Left lung (tissue), 10 donors: Measurements from ENCODE around the gene PRKCE. TPM values are rescaled to one million over a fixed set of nuclear protein-coding genes. Genes with fewer than 3 reads are reported as not detected.

Experiments
- ATAC-seq: fragments of 200-7000 bp; cut with Tn5 transposase; one replicate; pipeline ENCODE4 v1.9.1; 2020; ENCODE audit warnings: moderate library complexity
- DNase-seq, 4 donors: peaks; one replicate each; pipeline ENCODE4 v3.0.0-alpha.2; 2013 to 2020
- H3K27ac ChIP-seq, 2 donors: fragments of 200-600 bp; sonication (generic) in 1 of 2; one replicate each; pipeline versions ENCODE4 v1.5.0 to v1.8.0; 2020 to 2021
- H3K27me3 ChIP-seq, 2 donors: fragments of 200-600 bp; sonication (generic) in 1 of 2; one replicate each; pipeline versions ENCODE4 v1.5.0 to v1.8.0; 2020 to 2021
- H3K36me3 ChIP-seq, 2 donors: fragments of 200-600 bp; sonication (generic) in 1 of 2; one replicate each; pipeline versions ENCODE4 v1.5.0 to v1.8.0; 2020 to 2021
- H3K4me1 ChIP-seq, 2 donors: fragments of 200-600 bp; one replicate each; pipeline ENCODE4 v1.8.0; 2021
- H3K4me3 ChIP-seq, 2 donors: fragments of 200-600 bp; sonication (generic) in 1 of 2; one replicate each; pipeline versions ENCODE4 v1.5.0 to v1.8.0; 2020 to 2021; ENCODE audit warnings: mild to moderate bottlenecking in 1 of 2
- H3K9me3 ChIP-seq, 2 donors: fragments of 200-600 bp; sonication (generic) in 1 of 2; one replicate each; pipeline versions ENCODE4 v1.5.0 to v1.8.0; 2020 to 2021
- CTCF ChIP-seq, 2 donors: fragments of 200-600 bp; sonication (generic) in 1 of 2; IDR thresholded peaks; one replicate each; pipeline versions ENCODE4 v1.5.0 to v1.8.0; 2021; ENCODE audit warnings: antibody characterized with exemption in 2 of 2
- intact Hi-C, 2 donors: fragments of 100-400 bp; cut with DNase I; formaldehyde crosslinking; loops; one replicate each; pipeline versions ENCODE4 v1.11.2 to v1.14.2; 2022
- polyA plus RNA-seq, 6 donors: library from polyadenylated mRNA; unstranded; fragments of 120-200 nt; gene quantifications; one replicate each; pipeline ENCODE4 v1.2.1, GENCODE V29; 2013; ENCODE audit not compliant: insufficient read length in 6 of 6
- total RNA-seq, 2 donors: library from RNA; stranded (reverse); fragmentation: NEBNext Ultra II Directional; extraction: Animal tissue kit (Norgen Biotek cat#: 25700); gene quantifications; one replicate each; pipeline ENCODE4 v1.2.1, GENCODE V29; 2021
- donor health status: DM: no; HTN: yes; CAD: no.
- donor health status: DM: no; HTN: no; CAD: no.

Gene PRKCE
- total and polyA plus RNA-seq, 8 donors = 12.0 to 56.9 (median 14.7) TPM

DNA sequence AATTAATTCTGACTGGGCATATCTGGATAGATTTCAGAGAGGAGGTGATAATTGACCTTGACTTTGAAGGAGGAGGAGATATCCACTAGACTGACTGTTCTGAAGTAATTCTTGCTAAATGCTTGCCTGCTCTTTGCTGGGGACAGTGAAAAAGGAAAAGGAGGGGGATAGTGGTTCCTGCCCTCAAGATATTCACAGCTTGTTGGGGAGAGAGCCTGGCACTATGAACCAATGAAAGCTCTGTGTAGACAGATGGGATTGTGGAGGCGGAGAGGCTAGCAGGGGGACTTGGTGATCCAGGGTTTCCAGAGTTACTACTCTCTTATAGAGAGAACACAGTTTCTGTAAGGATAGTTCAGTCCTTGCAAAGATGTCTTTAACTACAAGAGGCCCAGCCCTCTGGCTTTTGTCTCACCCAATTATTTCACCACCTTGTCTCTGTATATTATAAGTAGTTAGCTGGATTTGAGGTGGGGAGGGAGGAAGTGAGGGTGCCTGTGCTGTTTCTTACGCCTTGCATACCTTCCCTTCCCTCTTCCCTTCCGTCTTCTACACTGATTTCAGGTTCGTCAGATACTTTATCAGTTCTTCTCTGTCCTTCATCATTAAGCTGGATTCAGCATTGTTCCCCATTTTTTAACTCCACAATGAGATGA is 190.4 kb downstream of the PRKCE start:
- Histone ChIP-seq H3K4me3 (no peak overlapping the region), H3K27ac (no peak overlapping the region), H3K27me3 (no peaks in the 10 kb centered on the region), H3K9me3 (no peaks in the 10 kb centered on the region), H3K36me3 (peaks cover 0 to 8% of the 10 kb centered on the region in 2 donors), H3K4me1 (peaks cover 9 to 53% of the 10 kb centered on the region in 2 donors)
- intact Hi-C loops = no loop called here
- DNase-seq (no peak), ATAC-seq (no peak)
- no peak for TF ChIP-seq CTCF (IDR thresholded peaks at IDR 0.05)

GRCh38 chr2:45843136-45843535 is 191.7 kb downstream of the PRKCE start:
- Histone ChIP-seq H3K27me3 (no peaks in the 10 kb centered on the region), H3K27ac (no peak overlapping the region), H3K4me1 (peaks cover 9 to 46% of the 10 kb centered on the region in 2 donors), H3K36me3 (peaks cover 0 to 8% of the 10 kb centered on the region in 2 donors), H3K9me3 (no peaks in the 10 kb centered on the region), H3K4me3 (no peak overlapping the region)
- intact Hi-C loops = no loop called here
- ATAC-seq (no peak), DNase-seq (no peak)
- no peak for TF ChIP-seq CTCF (IDR thresholded peaks at IDR 0.05)

GRCh38 chr2:45844796-45845457 is 193.5 kb downstream of the PRKCE start:
- no peaks in the 10 kb centered on the region for H3K27me3 ChIP-seq
- H3K27ac ChIP-seq = no peak overlapping the region
- no peak for ATAC-seq
- intact Hi-C loops = no loop called here
- TF ChIP-seq CTCF (IDR thresholded peaks at IDR 0.05) = no peak
- no peak for DNase-seq
- no peak overlapping the region for H3K4me3 ChIP-seq
- no peaks in the 10 kb centered on the region for H3K9me3 ChIP-seq
- peaks cover 9 to 38% of the 10 kb centered on the region in 2 donors for H3K4me1 ChIP-seq
- peaks cover 0 to 8% of the 10 kb centered on the region in 2 donors for H3K36me3 ChIP-seq

DNA sequence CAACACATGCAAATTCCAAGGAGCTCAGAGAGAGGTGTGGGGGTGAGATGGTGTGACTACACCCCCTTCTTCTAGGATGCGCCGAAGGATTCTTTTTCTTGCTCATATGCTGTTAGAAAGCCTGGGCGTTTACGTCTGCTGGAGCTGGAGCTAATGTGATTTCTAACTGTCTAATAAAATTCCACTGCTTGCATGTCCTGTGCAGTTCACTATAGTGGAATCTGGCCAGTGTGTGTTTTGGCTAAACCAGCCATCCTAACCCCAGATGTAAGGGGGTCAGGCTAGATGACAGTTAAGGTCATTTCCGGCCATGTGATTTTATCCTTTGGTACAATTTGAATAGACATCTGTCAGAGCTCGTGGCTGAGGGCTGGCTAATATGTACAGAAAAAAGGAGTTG is 194.1 kb downstream of the PRKCE start:
- TF ChIP-seq CTCF (IDR thresholded peaks at IDR 0.05) = no peak
- intact Hi-C loops = no loop called here
- H3K27me3 ChIP-seq = no peaks in the 10 kb centered on the region
- no peak overlapping the region for H3K4me3 ChIP-seq
- DNase-seq = no peak
- H3K27ac ChIP-seq = no peak overlapping the region
- ATAC-seq = no peak
- H3K36me3 ChIP-seq = peaks cover 0 to 8% of the 10 kb centered on the region in 2 donors
- no peaks in the 10 kb centered on the region for H3K9me3 ChIP-seq
- peaks cover 12 to 31% of the 10 kb centered on the region in 2 donors for H3K4me1 ChIP-seq

GRCh38 chr2:45849491-45850283 is 198.2 kb downstream of the PRKCE start:
- Histone ChIP-seq H3K4me3 (no peak overlapping the region), H3K27me3 (no peaks in the 10 kb centered on the region), H3K27ac (no peak overlapping the region), H3K9me3 (no peaks in the 10 kb centered on the region), H3K4me1 (peaks cover 3 to 14% of the 10 kb centered on the region in 2 donors), H3K36me3 (peaks cover 0 to 8% of the 10 kb centered on the region in 2 donors)
- no peak for DNase-seq
- no peak for TF ChIP-seq CTCF (IDR thresholded peaks at IDR 0.05)
- no peak for ATAC-seq
- intact Hi-C loops = no loop called here
